ENCODE results near the gene SH3D19. TPM values are rescaled to one million over a fixed set of nuclear protein-coding genes. Genes with fewer than 3 reads are reported as not detected.

SH3D19 gene
- total RNA-seq, 1 experiment from 2014 or later: 29.7 TPM

GRCh38 chr4:151242305-151242704 lies 83.1 kb downstream of the SH3D19 start:
- TF ChIP-seq CTCF (conservative IDR thresholded peaks at IDR 0.05): no peak
- Histone ChIP-seq H4K20me1 (ENCODE audit: control insufficient read depth, insufficient read depth, insufficient read length) (no peaks in the 10 kb centered on the region), H3K4ac (ENCODE audit: low read depth, low read length) (no peak overlapping the region; the same call in 1 of the 2 replicates), H3K27me3 (ENCODE audit: insufficient read depth, low read length) (no peaks in the 10 kb centered on the region), H3K14ac (ENCODE audit: insufficient read depth, low read length) (no peak overlapping the region), H3K23me2 (ENCODE audit: insufficient read length, low read depth, low read length, poor library complexity, severe bottlenecking) (no peaks in the 10 kb centered on the region), H4K5ac (ENCODE audit: insufficient read length, low read depth, low read length) (no peak overlapping the region), H3K79me2 (ENCODE audit: insufficient read depth, low read length) (no peaks in the 10 kb centered on the region; the same call in 1 of the 2 replicates), H2BK12ac (ENCODE audit: insufficient read length, low read depth, low read length) (no peak overlapping the region), H2BK5ac (ENCODE audit: insufficient read length, low read length) (no peak overlapping the region), H4K91ac (ENCODE audit: insufficient read length, low read depth, low read length) (no peak overlapping the region), H2BK20ac (ENCODE audit: low read depth, low read length, poor library complexity, severe bottlenecking) (no peak overlapping the region), H3K27ac (ENCODE audit: insufficient read length, low read depth, low read length) (no peak overlapping the region), H3T11ph (ENCODE audit: low read length) (no peak overlapping the region), H3K9ac (ENCODE audit: extremely low read depth, insufficient read length, low read length) (no peak overlapping the region), H3K79me1 (ENCODE audit: insufficient read depth, low read depth, low read length, poor library complexity, severe bottlenecking) (peaks cover 3% of the 10 kb centered on the region), H2BK120ac (ENCODE audit: low read depth, low read length, poor library complexity, severe bottlenecking) (no peak overlapping the region), H3K4me2 (ENCODE audit: insufficient read depth, insufficient read length, low read length) (no peak overlapping the region), H3K23ac (ENCODE audit: insufficient read length, low read depth, low read length) (no peak overlapping the region), H3K4me1 (ENCODE audit: insufficient read depth, low read length) (no peaks in the 10 kb centered on the region; the same call in 1 of the 2 replicates), H2BK15ac (ENCODE audit: low read depth, low read length) (no peak overlapping the region), H2AK5ac (ENCODE audit: insufficient read length, low read length) (no peak overlapping the region), H2AFZ (ENCODE audit: low read length) (no peak overlapping the region), H3K9me3 (ENCODE audit: control insufficient read depth, low read depth, low read length) (no peaks in the 10 kb centered on the region), H4K8ac (replicated peaks; ENCODE audit: insufficient read length, low read depth, low read length) (no peak overlapping the region), H3K18ac (ENCODE audit: insufficient read length, low read depth, low read length) (no peak overlapping the region), H3K56ac (ENCODE audit: insufficient read length, low read depth, low read length) (no peak overlapping the region)
- Mint-ChIP-seq H3K27me3 (ENCODE audit: low read depth) (no peaks in the 10 kb centered on the region), H3K4me1 (peaks cover 28 to 34% of the 10 kb centered on the region in 2 experiments), H3K4me3 (no peak overlapping the region), H3K9me3 (no peaks in the 10 kb centered on the region), H3K27ac (peak overlapping the region in 2 of 3 experiments; percentile 17 to 83; a peak in 4 of 7 replicates), H3K36me3 (ENCODE audit: insufficient read depth in 1 of 3, low read depth in 3 of 3) (peaks cover 2 to 3% (median 2%) of the 10 kb centered on the region in 3 experiments; a peak in 2 of 7 replicates)
- no CpG with 5 or more reads among the region's 2 CpGs for WGBS (ENCODE audit: extremely low coverage, insufficient read length, low lambda C conversion rate)
- DNase-seq: no peak

Measured in H9 (cell line).